Glutamatergic neuron (in vitro differentiated cells): ENCODE data around the gene NCOA7. TPM values are rescaled to one million over a fixed set of nuclear protein-coding genes. Genes with fewer than 3 reads are reported as not detected.
A peak's percentile ranks its signal among the peaks of the same experiment; 100 is the strongest.

Source experiments
- DNase-seq: peaks from one replicate; pipeline ENCODE4 v3.0.0; 2022
- H3K27ac Mint-ChIP-seq: one replicate; pipeline ENCODE4 v1.8.0; 2020; ENCODE audit warnings: mild to moderate bottlenecking, mixed read lengths, inconsistent platforms; ENCODE audit not compliant: unreplicated experiment
- H3K27me3 Mint-ChIP-seq: one replicate; pipeline ENCODE4 v1.8.0; 2020; ENCODE audit warnings: mild to moderate bottlenecking, moderate library complexity, mixed read lengths, inconsistent platforms; ENCODE audit not compliant: unreplicated experiment
- H3K36me3 Mint-ChIP-seq: one replicate; pipeline ENCODE4 v1.8.0; 2020; ENCODE audit warnings: mild to moderate bottlenecking, mixed read lengths, inconsistent platforms; ENCODE audit not compliant: unreplicated experiment
- H3K4me1 Mint-ChIP-seq: one replicate; pipeline ENCODE4 v1.8.0; 2020; ENCODE audit warnings: mild to moderate bottlenecking, low read depth, mixed read lengths, inconsistent platforms; ENCODE audit not compliant: unreplicated experiment
- H3K4me3 Mint-ChIP-seq: one replicate; pipeline ENCODE4 v1.8.0; 2020; ENCODE audit warnings: mild to moderate bottlenecking, mixed read lengths, inconsistent platforms; ENCODE audit not compliant: unreplicated experiment
- H3K9me3 Mint-ChIP-seq: one replicate; pipeline ENCODE4 v1.8.0; 2020; ENCODE audit warnings: mild to moderate bottlenecking, moderate library complexity, mixed read lengths, inconsistent platforms; ENCODE audit not compliant: unreplicated experiment
- total RNA-seq: library from RNA; stranded (reverse); fragmentation: NEBNext Ultra II Directional; extraction: Animal tissue kit (Norgen Biotek cat#: 25700); gene quantifications from one replicate; pipeline ENCODE4 v1.2.1, GENCODE V29; 2021; ENCODE audit not compliant: unreplicated experiment
- TF ChIP-seq, protein P1 (sequence below): fragments of 200-600 bp; sonication (generic); IDR thresholded peaks from one replicate; pipeline ENCODE4 v1.5.0; 2021; ENCODE audit not compliant: partially characterized antibody, unreplicated experiment

The NCOA7 gene
- total RNA-seq, 1 donor from 2014 or later, result 23.5 TPM

- Mint-ChIP-seq H3K9me3 (no peaks in the 10 kb centered on the region), H3K27ac (no peak overlapping the region), H3K36me3 (no peaks in the 10 kb centered on the region), H3K4me1 (peaks cover 5% of the 10 kb centered on the region), H3K27me3 (no peaks in the 10 kb centered on the region), H3K4me3 (no peak overlapping the region)
- no peak for DNase-seq
- TF ChIP-seq, protein P1, sequence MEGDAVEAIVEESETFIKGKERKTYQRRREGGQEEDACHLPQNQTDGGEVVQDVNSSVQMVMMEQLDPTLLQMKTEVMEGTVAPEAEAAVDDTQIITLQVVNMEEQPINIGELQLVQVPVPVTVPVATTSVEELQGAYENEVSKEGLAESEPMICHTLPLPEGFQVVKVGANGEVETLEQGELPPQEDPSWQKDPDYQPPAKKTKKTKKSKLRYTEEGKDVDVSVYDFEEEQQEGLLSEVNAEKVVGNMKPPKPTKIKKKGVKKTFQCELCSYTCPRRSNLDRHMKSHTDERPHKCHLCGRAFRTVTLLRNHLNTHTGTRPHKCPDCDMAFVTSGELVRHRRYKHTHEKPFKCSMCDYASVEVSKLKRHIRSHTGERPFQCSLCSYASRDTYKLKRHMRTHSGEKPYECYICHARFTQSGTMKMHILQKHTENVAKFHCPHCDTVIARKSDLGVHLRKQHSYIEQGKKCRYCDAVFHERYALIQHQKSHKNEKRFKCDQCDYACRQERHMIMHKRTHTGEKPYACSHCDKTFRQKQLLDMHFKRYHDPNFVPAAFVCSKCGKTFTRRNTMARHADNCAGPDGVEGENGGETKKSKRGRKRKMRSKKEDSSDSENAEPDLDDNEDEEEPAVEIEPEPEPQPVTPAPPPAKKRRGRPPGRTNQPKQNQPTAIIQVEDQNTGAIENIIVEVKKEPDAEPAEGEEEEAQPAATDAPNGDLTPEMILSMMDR, result no peak
Observed at GRCh38 chr6:125839879-125840278, 49.1 kb downstream of the NCOA7 start.

DNA sequence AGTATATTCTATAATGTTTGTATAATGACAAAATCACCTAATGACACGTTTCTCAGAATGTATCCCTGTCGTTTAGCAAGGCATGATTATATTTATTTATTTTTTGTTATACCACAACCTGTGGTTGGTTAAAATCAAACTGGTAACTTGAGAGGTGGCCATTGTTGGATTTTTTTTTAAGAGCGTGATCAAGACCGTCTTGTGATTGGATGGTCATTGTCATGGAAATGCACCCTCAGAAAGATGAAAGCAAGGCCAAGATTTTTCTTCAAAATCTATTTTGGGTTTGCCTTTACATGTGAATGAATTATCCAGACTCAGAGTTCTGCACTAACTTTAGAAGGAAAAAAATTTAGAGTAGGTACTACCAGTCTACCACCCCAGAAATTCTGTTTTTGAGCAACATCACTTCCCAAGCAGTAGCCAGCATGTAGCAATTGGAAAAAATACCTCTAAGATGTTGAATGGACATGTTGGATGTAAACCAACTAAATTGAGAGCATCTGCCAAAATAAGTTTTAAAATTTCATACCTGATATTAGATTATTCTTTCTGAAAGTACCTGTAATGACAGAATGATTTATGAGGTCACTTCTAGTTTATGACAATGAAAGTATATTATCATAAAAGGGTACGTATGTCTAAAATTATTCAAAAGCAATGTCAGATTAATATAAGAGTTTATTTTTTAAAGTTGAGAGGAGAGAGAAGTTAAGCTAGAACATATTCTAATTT lies 50.8 kb downstream of the NCOA7 start:
- Mint-ChIP-seq H3K4me3 (no peak overlapping the region), H3K9me3 (no peaks in the 10 kb centered on the region), H3K4me1 (peaks cover 14% of the 10 kb centered on the region), H3K36me3 (no peaks in the 10 kb centered on the region), H3K27ac (no peak overlapping the region), H3K27me3 (no peaks in the 10 kb centered on the region)
- TF ChIP-seq, protein P1, result no peak
- DNase-seq, result no peak

DNA sequence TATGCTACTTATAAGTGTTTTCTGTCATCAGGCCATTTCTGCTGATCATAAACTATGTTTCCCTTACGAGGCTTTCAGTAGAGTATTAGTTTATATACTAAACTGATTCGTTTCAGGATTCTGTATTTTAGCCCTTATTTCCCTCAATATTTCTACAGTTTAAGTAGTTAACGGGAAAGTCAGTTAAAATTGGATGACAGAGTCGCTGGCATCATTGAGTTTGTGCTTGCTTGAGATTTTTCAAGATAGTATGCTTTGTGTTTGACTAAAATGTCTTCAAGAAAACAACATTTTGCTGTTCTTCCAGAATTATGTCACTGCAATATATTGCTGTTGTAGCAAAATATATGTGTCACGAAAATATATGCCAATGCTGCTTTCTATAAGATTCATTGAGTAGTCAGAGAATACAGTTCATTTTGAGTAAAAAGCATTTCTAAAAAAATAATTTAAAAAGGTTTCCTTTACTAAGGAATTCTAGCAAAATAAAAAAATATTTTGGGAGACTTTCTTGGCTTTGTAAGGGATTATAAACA lies 51.4 kb downstream of the NCOA7 start:
- Mint-ChIP-seq H3K36me3 (no peaks in the 10 kb centered on the region), H3K4me3 (no peak overlapping the region), H3K4me1 (peaks cover 17% of the 10 kb centered on the region), H3K27ac (no peak overlapping the region), H3K9me3 (no peaks in the 10 kb centered on the region), H3K27me3 (no peaks in the 10 kb centered on the region)
- DNase-seq, result no peak
- TF ChIP-seq, protein P1, result no peak

DNA sequence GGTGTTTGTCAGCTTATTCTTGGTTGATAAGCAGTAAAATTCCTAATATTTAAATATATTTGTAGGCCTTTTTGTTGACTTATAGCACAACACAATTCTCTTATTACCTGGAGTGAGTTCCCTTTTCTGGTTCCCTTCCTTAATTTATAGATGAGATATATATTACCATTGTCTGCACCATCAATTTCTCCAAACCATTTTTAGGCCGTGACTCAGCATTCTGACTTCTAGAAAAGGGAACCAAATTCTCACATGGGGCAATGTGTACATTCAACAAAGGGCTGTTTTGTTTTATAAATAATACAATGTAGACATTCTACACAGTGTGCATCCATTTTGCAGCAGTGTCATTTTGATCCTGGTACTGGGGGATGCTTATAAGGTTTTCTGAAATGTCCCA lies 52.8 kb downstream of the NCOA7 start:
- Mint-ChIP-seq H3K9me3 (peaks cover 2% of the 10 kb centered on the region), H3K27me3 (no peaks in the 10 kb centered on the region), H3K4me1 (peaks cover 17% of the 10 kb centered on the region), H3K27ac (no peak overlapping the region), H3K4me3 (no peak overlapping the region), H3K36me3 (no peaks in the 10 kb centered on the region)
- no peak for DNase-seq
- TF ChIP-seq, protein P1, result no peak

DNA sequence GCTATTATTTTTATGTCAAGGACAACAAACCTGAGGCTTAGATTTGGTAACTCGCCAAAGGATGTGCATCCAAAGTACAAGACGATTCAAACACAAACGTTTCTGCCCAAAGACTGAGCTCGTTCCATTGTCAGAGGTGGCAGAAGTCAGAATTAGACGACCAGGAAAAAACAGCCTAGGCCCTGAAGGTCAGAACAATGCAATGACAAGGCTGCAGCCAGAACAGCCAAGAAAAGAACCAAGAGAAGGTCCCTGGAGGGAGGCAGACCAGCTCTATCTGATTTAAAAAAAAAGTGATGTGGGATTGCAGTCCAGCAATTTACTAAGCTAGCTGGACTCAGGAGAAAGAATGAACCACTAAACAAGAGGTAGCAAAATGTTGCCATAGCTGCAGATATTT lies 54.2 kb downstream of the NCOA7 start:
- H3K9me3 Mint-ChIP-seq, result peaks cover 2% of the 10 kb centered on the region

More for the DNA sequence above, 54.2 kb downstream of the NCOA7 start:
- DNase-seq, result no peak
- peak overlapping the region; percentile 8 for H3K27ac Mint-ChIP-seq
- H3K4me1 Mint-ChIP-seq, result peaks cover 17% of the 10 kb centered on the region
- no peaks in the 10 kb centered on the region for H3K27me3 Mint-ChIP-seq
- H3K4me3 Mint-ChIP-seq, result peak overlapping the region; percentile 49
- TF ChIP-seq, protein P1, result no peak
- no peaks in the 10 kb centered on the region for H3K36me3 Mint-ChIP-seq
